Panc1 (cell line): Measurements from ENCODE around the gene TSPO2.

Source experiments
- TCF7L2 ChIP-seq: IDR thresholded peaks from 2 replicates; pipeline ENCODE4 v1.6.1; 2011; ENCODE audit warnings: mild to moderate bottlenecking, low read depth, low read length, inconsistent platforms
- TF ChIP-seq, protein P1 (sequence below): fragments of 450-650 bp; IDR thresholded peaks from 2 replicates; pipeline ENCODE4 v1.5.1; 2017; ENCODE audit warnings: mild to moderate bottlenecking

DNA sequence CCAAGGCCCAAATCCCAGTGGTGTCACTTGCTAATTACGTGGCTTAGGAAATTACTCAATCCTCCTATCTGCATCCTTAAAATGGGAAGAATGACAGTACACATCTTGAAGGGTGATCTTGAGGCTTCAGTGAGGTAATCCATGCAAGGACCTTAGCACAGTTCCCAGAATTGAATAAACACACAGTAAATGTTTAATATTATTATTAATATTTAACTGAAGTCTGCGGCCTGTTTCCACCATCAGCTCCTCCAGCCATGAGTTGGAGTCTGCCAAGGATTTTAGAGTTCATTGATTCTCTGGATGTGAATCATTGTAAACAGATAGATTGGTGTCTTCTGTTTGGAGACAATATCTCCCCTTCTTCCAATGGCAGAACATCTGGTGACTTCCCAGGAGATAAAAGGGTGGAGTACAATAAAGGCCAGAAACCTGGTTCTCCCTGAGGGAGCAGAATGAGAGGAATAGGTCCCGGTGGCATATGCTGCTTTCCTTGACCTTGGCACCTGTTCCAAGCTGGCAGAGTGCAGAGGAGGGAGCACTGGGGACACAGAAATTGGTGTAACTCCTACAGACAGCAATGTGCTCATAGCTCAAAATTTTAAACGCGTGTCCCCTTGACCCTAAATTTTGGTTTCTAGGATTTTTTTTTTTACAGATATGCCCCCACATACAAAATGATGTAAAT, 28.7 kb upstream of the TSPO2 start:
- TF ChIP-seq, protein P1, sequence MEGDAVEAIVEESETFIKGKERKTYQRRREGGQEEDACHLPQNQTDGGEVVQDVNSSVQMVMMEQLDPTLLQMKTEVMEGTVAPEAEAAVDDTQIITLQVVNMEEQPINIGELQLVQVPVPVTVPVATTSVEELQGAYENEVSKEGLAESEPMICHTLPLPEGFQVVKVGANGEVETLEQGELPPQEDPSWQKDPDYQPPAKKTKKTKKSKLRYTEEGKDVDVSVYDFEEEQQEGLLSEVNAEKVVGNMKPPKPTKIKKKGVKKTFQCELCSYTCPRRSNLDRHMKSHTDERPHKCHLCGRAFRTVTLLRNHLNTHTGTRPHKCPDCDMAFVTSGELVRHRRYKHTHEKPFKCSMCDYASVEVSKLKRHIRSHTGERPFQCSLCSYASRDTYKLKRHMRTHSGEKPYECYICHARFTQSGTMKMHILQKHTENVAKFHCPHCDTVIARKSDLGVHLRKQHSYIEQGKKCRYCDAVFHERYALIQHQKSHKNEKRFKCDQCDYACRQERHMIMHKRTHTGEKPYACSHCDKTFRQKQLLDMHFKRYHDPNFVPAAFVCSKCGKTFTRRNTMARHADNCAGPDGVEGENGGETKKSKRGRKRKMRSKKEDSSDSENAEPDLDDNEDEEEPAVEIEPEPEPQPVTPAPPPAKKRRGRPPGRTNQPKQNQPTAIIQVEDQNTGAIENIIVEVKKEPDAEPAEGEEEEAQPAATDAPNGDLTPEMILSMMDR: no peak
- TF ChIP-seq TCF7L2: no peak
